GM12875 (cell line): Measurements from ENCODE around the gene SPRY4.

Experiments
- H3K4me3 ChIP-seq: one replicate; pipeline ENCODE4 v1.5.1; 2011; ENCODE audit warnings: low read depth, low read length, control low read depth
- TF ChIP-seq, protein P1 (sequence below): IDR thresholded peaks from 2 replicates; pipeline ENCODE4 v1.5.1; 2011; ENCODE audit warnings: low read depth, mild to moderate bottlenecking, control low read depth, inconsistent platforms, low read length, moderate library complexity, borderline replicate concordance; ENCODE audit not compliant: insufficient read depth

Gene SPRY4

DNA sequence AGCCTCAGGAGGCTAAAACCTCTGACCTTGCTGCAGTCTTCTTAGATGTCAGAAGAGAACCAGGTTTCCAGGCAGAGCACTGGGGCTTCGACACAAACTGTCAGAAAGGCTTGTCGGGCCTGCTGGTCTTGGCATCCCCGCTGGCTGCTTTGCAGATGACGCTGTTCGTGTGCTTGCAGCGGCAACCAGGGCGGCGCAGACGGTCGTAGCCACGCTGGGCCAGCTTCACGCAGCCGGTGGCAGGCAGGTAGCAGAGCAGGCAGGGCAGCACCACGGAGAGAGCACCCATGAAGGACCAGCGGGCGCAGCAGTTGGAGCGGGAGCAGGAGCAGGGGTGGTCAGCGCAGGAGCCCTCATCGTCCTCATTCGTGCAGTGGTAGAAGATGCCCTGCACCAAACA is 10.7 kb downstream of the SPRY4 start:
- no peak overlapping the region for H3K4me3 ChIP-seq
- TF ChIP-seq, protein P1, sequence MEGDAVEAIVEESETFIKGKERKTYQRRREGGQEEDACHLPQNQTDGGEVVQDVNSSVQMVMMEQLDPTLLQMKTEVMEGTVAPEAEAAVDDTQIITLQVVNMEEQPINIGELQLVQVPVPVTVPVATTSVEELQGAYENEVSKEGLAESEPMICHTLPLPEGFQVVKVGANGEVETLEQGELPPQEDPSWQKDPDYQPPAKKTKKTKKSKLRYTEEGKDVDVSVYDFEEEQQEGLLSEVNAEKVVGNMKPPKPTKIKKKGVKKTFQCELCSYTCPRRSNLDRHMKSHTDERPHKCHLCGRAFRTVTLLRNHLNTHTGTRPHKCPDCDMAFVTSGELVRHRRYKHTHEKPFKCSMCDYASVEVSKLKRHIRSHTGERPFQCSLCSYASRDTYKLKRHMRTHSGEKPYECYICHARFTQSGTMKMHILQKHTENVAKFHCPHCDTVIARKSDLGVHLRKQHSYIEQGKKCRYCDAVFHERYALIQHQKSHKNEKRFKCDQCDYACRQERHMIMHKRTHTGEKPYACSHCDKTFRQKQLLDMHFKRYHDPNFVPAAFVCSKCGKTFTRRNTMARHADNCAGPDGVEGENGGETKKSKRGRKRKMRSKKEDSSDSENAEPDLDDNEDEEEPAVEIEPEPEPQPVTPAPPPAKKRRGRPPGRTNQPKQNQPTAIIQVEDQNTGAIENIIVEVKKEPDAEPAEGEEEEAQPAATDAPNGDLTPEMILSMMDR = no peak

DNA sequence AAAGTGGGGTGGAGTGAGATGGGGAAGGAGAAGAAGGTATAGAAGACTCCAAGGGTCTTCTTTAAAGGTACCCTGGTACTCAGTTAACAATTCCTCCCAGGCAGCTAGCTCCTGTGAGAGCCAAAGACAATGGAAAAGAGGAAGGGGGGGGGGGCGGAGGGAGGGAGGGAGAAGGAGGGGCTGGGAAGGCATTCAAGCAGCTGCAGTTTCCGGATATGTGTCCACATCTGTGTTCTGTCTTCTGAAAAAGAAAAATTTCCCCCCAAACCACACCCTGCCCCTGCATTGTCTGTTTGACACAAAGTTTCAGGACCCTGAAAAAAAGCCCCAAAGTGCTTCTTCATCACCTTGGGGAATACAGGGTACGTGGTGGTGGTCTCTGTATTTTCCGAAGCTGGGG is 11.1 kb downstream of the SPRY4 start:
- H3K4me3 ChIP-seq = no peak overlapping the region
- TF ChIP-seq, protein P1 = no peak

DNA sequence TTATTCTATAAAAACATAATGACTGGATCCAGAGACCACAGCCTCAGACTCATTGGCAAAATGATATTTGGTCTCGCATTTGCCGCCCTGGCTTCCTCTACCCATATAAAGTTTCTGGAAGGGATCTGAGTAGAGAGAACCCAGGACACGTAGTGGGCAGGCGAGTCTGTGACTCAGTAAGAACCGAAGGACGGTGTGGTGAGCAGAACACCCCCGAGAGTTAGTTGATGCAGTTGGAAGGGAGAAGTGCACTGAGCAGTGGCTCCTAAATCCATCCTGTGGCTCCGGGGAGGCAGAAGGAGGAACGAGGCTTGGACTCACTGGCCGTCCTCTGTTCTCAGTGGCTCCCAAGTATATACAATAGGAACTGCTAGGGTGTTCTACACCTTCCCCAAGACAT is 11.5 kb downstream of the SPRY4 start:
- no peak overlapping the region for H3K4me3 ChIP-seq
- TF ChIP-seq, protein P1 = no peak

DNA sequence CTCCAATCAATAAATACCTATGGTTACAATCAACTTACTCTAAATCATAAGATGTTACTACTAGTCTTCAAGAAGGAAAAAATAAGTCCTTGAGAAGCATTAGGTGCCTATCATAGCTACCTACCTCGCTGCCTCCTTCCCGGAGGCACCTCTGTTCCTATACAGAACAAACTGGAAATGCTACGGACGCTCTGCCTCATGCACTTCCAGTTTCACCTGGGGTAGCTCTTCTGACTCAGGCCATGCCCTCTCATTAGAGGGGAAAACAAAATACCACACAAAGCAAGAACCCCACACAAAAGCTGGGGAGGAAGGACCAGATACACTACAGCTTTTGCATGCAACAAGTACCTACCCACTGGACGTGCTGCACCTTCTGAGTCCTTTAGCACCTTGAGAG is 12.4 kb downstream of the SPRY4 start:
- TF ChIP-seq, protein P1 = no peak
- H3K4me3 ChIP-seq = no peak overlapping the region

DNA sequence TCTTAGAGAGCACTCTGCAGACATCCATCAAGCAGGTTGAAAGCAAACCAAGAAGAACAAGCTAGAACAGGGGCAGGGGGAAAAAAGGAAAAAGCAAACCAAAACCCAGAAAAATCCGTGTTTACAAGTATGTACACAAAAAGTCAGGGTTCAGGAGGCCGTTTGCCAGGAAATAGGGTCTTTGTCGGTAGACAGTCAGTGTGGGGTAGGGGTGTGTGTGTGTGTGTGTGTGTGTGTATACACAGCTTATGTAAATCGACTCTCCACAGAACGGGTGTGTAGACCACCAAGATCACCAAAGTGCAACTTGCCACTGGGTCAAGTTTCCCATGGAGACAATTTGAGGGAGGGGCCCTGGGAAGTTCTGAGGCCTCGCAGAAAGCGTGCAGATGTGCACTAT is 13.1 kb downstream of the SPRY4 start:
- TF ChIP-seq, protein P1 = no peak
- H3K4me3 ChIP-seq = no peak overlapping the region

DNA sequence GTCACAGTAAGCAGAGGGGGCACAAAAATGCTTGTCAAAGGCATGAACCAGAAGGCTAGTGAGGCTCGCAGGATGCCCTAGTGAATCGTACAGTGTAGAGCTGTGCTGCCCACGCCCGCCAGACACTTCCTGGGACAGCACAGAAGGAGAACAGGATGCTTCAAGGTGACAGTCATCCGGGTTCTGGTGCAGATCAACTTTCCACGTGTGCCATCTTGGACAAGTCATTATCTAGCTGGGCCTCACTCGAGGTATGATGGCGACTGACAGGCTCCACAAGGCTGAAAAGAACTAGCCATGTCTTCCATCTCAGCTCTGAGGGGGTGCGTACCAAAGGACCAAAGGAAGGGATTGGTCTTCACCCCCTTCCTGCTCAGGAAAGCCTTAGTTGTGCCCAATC is 14.0 kb downstream of the SPRY4 start:
- no peak overlapping the region for H3K4me3 ChIP-seq
- TF ChIP-seq, protein P1 = no peak

DNA sequence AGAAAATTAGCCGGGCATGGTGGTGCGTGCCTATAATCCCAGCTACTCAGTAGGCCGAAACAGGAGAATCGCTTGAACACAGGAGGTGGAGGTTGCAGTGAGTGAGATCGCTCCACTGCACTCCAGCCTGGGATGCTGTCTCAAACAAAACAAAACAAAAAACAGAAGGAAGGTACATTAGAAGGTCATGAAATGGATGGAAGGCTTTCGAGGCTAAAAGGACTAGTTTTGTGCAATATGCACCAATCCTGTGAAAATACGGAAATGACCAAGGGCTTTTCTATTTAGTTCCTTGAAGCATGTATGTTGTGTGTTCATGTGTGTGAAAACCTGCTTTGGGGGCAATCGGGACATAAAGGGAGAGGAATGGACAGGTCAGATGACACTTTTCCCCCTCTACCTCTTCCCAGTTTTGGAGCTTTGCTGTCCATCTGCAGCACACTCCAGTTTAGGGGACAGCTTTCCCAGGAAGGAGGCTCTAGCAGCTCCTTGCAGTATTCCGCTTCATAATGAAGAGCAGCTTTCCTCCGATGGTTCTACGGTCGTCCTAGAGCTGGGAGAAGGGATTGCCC is 15.0 kb downstream of the SPRY4 start:
- H3K4me3 ChIP-seq = no peak overlapping the region
- TF ChIP-seq, protein P1 = no peak
